Activated CD8-positive, alpha-beta memory T cell treated with anti-CD3 and anti-CD28 coated beads, Interleukin-2, amount 50 U/mL, for 1 hour (primary cell): ENCODE data around the gene TMEM132D.

Source experiments
- DNase-seq: peaks from one replicate; pipeline ENCODE4 v3.0.0-alpha.2; 2020; ENCODE audit errors: extremely low read depth

The TMEM132D gene

GRCh38 chr12:129534966-129535750, 368.7 kb downstream of the TMEM132D start:
- DNase-seq: no peak

DNA sequence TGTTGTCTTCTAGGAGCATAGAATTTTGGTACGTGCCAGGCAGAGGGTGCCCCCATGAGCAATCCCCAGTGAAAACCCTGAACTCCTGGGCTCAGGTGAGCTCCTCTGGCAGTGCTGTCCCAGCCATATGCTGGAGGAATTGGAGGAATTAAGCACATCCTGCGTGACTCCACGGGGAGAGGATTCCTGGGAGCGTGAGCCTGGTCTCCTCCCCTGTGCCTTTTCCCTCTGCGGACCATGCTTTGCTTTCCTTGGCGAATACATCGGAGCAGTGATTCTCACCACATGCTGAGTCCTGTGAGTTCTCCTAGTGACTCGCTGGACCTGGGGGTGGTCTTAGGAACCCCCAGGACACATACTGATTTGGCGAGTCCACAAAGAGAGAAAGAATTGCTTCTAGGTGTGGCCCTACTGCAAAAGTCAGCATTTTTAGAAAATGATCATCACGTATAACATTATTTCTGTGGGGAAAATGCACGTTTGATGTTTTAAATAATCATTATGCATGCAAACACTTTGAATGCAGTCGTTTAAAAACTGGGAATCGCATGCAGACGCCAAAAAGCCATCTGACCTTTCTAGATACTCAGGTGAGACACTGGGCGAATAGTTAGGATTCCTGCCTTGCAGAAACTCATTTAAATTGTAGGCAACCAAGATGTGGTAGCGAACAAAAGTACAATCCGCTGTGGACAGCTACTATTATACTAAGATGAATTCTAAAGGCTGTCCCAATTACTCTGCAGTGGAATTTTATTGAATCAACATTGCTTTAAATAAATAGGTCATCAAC, 370.9 kb downstream of the TMEM132D start:
- no peak for DNase-seq

- no peak for DNase-seq
These were observed 371.7 kb downstream of the TMEM132D start for GRCh38 chr12:129532082-129532481.

GRCh38 chr12:129530984-129531383, 372.8 kb downstream of the TMEM132D start:
- DNase-seq: no peak

- no peak for DNase-seq
These were observed 373.3 kb downstream of the TMEM132D start for GRCh38 chr12:129530517-129530916.

DNA sequence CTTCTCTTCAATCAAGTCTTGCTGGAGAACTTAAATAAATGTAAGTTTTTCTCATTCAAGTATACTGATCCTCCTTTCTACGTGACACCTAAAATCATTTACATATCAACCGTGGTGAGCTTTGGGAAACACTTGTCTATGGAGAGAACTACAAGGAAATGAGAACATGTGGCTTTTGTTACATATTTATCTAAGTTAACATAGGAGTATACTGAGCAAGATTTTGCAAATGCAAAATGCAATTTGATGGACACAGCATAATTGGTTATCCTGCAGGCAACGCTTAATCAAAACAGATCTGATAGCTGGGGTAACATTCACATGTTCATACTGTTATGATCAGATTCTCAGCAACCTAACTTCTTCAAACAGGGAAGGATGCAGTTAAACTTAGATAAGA, 376.3 kb downstream of the TMEM132D start:
- DNase-seq: no peak

DNA sequence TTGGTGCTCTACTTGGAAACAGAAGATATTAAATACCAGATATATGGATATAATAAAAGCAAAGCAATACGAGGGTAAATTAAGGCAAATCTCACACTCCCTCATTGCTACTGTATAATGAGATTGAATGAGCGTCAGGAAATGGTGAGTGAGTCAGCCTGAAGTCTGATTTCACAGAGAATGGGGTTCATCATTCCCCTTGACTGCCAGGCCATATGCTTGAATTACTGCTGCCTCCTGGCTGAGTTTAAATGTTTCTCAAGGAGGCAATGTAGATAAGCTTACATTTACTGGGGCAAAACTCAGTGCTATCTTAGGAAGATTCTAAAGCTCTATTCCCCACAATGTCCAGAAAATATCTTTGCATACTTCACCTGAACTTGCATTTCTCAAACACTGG, 380.2 kb downstream of the TMEM132D start:
- DNase-seq: no peak

DNA sequence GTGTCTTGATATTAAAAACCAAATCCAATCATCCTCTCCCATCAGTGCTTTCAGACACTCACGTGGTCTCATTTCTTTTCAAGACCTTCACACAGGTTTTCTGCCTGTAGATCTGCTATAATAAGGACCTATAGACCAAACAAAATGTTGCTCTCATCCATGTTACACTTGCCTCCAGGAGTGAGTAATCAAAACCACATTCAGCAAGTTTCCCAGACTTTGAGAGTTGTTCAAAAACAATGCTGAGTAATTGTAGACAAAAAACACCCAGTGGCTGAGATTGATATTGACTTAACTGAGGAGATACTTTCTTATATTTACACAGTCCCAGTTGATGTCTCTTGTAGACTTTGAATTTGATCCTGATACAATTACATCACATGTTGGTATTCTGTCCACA, 383.1 kb downstream of the TMEM132D start:
- no peak for DNase-seq

DNA sequence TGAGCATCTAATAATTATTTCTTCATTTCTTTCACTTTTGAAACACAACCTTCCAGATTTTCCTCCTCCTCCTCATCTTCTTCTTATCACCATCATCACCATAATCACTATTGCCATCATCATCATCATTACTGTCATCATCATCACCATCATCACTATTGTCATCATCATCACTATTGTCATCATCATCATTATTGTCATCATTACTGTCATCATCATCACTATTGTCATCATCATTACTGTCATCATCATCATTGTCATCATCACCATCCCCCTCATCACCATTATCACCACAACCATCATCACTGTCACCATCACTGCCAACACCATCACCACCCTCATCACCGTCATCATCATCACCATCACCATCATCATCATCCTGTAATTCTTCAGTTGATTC, 400.0 kb downstream of the TMEM132D start:
- no peak for DNase-seq

GRCh38 chr12:129496226-129496625, 407.6 kb downstream of the TMEM132D start:
- DNase-seq: no peak

DNA sequence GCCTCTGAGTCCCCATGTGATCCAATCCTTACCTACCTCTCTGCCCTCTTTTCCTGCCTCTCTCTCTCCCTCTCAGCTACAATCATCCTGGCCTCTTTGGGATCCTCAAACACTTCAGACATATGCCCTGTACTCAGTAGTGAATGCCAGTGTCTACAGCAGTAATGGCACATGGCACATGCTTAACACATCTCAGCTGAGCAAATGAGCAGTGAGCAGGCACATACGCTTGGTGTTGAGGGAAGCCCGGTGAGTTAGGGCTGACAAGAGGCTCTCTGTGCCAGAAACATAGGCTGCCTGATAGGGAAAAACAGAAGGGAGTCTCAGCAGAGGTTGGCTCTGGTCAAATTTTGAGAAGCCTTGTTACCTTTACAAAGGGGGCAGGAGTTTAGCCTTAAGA, 409.1 kb downstream of the TMEM132D start:
- no peak for DNase-seq

DNA sequence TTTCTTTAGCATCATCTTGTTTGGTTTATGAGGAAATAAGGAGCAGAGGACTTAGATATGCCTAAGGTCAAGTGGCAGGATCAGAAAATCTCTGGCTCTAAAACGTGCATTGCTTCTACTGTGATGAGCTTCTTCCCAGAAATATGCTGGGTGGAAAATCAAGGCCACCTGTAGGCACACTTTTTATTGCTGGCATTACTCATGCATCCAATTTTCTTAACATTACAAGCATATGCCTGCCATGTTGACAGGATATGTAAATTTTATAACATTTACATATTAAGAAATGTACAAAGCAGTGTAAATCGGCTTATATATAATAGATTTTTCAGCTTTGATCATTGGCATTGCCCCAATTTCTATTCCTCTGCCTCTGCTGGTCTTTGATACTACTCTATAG, 409.6 kb downstream of the TMEM132D start:
- no peak for DNase-seq

DNA sequence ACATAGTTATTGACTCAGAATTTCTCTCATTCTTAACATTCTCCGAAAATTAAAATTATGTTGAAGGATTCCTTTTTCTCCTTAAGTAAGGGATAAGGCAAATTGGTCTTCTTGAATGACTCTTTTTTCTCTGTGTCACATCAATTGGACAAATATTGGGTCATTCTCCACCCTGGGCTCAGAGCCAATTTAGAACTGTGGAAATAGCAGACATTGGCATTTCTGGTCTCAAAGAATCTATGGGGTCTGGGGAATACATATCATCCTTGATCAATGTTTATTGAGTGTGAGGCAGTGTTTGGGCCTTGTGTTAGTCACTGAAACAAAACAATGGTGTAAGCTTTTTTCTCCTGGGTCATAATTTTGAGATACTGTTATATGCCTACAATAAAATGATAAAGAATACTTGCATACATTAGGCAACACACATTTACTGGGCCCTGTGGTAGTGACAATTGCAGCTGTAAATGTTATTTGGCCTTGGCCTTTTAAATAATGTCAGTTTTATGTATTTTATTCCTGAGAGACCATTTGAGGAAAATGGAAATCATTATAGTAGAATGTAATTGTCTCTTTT, 414.6 kb downstream of the TMEM132D start:
- DNase-seq: no peak

DNA sequence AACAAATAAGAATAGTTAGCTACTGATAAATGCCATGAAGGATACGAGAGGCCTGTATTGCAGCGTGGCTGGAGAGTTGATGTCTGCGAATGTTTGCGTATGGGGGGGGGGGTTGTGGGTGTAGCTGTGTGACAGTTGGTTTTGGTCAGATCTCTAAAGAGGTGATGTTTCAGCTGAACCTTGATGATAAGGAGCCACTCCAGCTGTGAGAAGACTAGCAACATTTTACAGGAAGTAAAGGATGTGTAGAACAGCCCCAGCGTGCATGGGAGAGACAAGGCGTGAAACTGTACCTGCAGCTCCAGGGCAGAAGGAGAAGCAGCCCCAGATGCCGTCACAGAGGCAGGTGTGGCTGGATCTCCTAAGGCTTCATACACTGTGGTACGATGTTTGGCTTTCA, 416.9 kb downstream of the TMEM132D start:
- no peak for DNase-seq

GRCh38 chr12:129483111-129483893, 420.5 kb downstream of the TMEM132D start:
- no peak for DNase-seq

DNA sequence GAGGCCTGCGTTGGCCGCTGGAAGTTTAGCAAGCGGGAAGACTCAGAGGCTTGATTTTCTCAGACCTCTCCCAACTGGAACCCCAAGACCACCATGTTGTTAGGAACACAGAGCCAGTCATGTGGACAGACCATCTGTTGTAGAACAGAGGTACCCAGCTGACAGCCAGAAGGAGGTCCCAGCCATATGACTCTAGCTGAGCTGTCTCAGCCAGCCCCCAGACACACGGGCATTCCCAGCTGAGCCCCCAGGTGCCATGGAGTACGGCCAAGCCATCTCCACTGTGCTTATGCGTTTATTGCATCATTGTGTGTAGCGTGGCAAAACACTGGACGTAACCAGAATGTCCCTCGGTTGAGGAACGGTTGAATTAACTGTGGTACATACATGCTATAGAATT, 421.9 kb downstream of the TMEM132D start:
- DNase-seq: no peak

DNA sequence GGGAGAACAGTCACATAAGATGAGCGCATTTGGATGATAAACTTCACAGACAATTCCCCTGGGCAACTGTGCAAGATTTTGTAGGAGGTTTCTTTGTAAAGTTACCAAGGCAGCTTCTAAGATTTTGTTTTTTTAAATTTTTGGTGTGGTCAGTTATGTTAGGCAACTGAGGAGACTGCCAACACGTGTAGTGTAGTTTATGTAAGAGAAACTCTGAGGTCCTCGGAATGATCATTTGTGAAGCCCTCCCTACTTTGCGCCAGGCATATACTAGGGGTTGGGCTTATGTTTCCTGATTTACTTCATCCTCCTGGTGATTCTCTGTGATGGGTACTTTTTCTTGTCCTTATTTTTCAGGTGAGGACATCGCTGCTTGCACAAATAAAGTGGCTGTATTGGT, 433.6 kb downstream of the TMEM132D start:
- DNase-seq: no peak

GRCh38 chr12:129467726-129468125, 436.1 kb downstream of the TMEM132D start:
- no peak for DNase-seq

GRCh38 chr12:129467289-129467688, 436.5 kb downstream of the TMEM132D start:
- no peak for DNase-seq

DNA sequence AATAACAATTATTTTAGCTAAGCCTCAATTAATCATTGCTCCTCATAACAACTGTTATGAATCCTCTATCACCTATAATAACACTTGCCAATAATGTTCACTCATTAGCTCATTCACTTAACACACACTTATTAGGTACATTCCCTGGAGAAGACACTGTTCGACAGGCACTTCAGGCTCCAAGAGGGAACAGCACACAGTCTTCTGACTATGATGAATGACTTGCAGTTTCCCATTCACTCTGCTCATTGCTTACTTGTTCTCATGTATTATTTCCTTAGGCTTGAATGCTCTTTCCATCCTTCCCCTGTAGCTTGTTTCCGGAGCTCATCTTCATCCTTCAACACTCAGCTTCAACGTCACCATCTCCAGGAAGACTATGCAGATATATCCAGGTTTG, 437.3 kb downstream of the TMEM132D start:
- DNase-seq: no peak

- DNase-seq: no peak
These were observed 443.9 kb downstream of the TMEM132D start for GRCh38 chr12:129459886-129460285.

GRCh38 chr12:129446696-129447095, 457.1 kb downstream of the TMEM132D start:
- no peak for DNase-seq
